Skeletal muscle tissue (tissue), 4 donors: Measurements from ENCODE around the gene FAF1. TPM values are rescaled to one million over a fixed set of nuclear protein-coding genes. Genes with fewer than 3 reads are reported as not detected.
A peak's percentile ranks its signal among the peaks of the same experiment; 100 is the strongest.

ENCODE experiments used
- H3K27ac ChIP-seq: one replicate; pipeline ENCODE4 v1.7.0; 2013; ENCODE audit warnings: mild to moderate bottlenecking, low read depth, low read length, inconsistent platforms
- H3K27me3 ChIP-seq, 3 donors: one replicate each; pipeline ENCODE4 v1.7.0; 2013; ENCODE audit warnings: low read length in 3 of 3; ENCODE audit not compliant: control insufficient read depth in 3 of 3, insufficient read depth in 3 of 3
- H3K36me3 ChIP-seq, 3 donors: one replicate each; pipeline ENCODE4 v1.7.0; 2013; ENCODE audit warnings: low read length in 3 of 3; ENCODE audit not compliant: control insufficient read depth in 3 of 3, insufficient read depth in 3 of 3
- H3K4me1 ChIP-seq, 3 donors: one replicate each; pipeline ENCODE4 v1.7.0; 2013; ENCODE audit warnings: low read length in 3 of 3, mild to moderate bottlenecking in 3 of 3; ENCODE audit not compliant: control insufficient read depth in 3 of 3, insufficient read depth in 3 of 3
- H3K4me3 ChIP-seq, 3 donors: one replicate each; pipeline ENCODE4 v1.7.0; 2013; ENCODE audit warnings: low read length in 3 of 3
- H3K9ac ChIP-seq, 3 donors: one replicate each; pipeline ENCODE4 v1.7.0; 2013; ENCODE audit warnings: low read length in 3 of 3, mild to moderate bottlenecking in 3 of 3, moderate library complexity in 2 of 3, low read depth in 1 of 3
- H3K9me3 ChIP-seq, 3 donors: one replicate each; pipeline ENCODE4 v1.7.0; 2013; ENCODE audit warnings: low read length in 3 of 3; ENCODE audit not compliant: control insufficient read depth in 3 of 3
- total RNA-seq: library from RNA; depleted of rRNA; stranded (reverse); fragments of >200 nt; gene quantifications from one replicate; pipeline ENCODE4 v1.2.3, GENCODE V29; 2014
- donor health status: Osteomylitis.

Gene FAF1
- total RNA-seq, 1 donor from 2014 or later, result 41.2 TPM

GRCh38 chr1:50423670-50424000, 536.4 kb downstream of the FAF1 start:
- peaks cover 31 to 40% (median 33%) of the 10 kb centered on the region in 3 donors for H3K4me1 ChIP-seq
- H3K9me3 ChIP-seq, result peaks cover 0 to 4% (median 0%) of the 10 kb centered on the region in 3 donors
- H3K36me3 ChIP-seq, result no peaks in the 10 kb centered on the region
- peak overlapping the region; percentile 22 to 60 (median 48) for H3K4me3 ChIP-seq
- H3K27ac ChIP-seq, result no peak overlapping the region
- H3K9ac ChIP-seq, result peak overlapping the region in 1 of 3 donors; percentile 32
- peaks cover 95 to 97% (median 96%) of the 10 kb centered on the region in 3 donors for H3K27me3 ChIP-seq

GRCh38 chr1:50422946-50423669, 537.0 kb downstream of the FAF1 start, which contains the start of gene DMRTA2:
TSS of gene DMRTA2 (minus strand) at chr1:50423443. CDS start at chr1:50421536, 1,907 bp downstream.
- H3K36me3 ChIP-seq, result no peaks in the 10 kb centered on the region
- no peak within 1 kb of the TSS for H3K27ac ChIP-seq
- peaks cover 33 to 39% (median 35%) of the 10 kb centered on the region in 3 donors for H3K4me1 ChIP-seq
- H3K27me3 ChIP-seq, result peaks cover 95 to 97% (median 97%) of the 10 kb centered on the region in 3 donors
- peak within 1 kb of the TSS in 2 of 3 donors; percentile 16 to 32 for H3K9ac ChIP-seq
- H3K4me3 ChIP-seq, result peak within 1 kb of the TSS; percentile 22 to 60 (median 48)
- no peaks in the 10 kb centered on the region for H3K9me3 ChIP-seq

DNA sequence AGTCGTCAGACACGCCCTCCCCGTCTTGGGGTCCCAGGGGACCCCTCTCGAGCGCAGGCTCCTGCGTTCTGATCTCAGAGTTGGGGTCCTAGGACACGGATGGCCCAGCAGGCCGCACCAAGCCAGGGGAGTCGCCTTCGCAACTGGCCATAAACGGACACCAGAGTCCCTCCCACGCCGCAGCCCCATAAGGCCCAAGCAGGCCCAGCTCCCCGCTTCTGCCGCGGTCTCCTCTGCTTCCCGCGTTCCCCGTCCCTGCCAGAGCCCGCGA, 537.5 kb downstream of the FAF1 start:
- H3K9ac ChIP-seq, result peak overlapping the region in 1 of 3 donors; percentile 16
- peak overlapping the region in 2 of 3 donors; percentile 22 to 60 for H3K4me3 ChIP-seq
- H3K4me1 ChIP-seq, result peaks cover 28 to 34% (median 31%) of the 10 kb centered on the region in 3 donors
- H3K27me3 ChIP-seq, result peaks cover 95 to 97% (median 95%) of the 10 kb centered on the region in 3 donors
- no peaks in the 10 kb centered on the region for H3K9me3 ChIP-seq
- no peaks in the 10 kb centered on the region for H3K36me3 ChIP-seq
- no peak overlapping the region for H3K27ac ChIP-seq

- Histone ChIP-seq H3K27me3 (peaks cover 95 to 97% (median 95%) of the 10 kb centered on the region in 3 donors), H3K9ac (no peak overlapping the region), H3K9me3 (no peaks in the 10 kb centered on the region), H3K4me3 (no peak overlapping the region), H3K4me1 (peaks cover 25 to 28% (median 26%) of the 10 kb centered on the region in 3 donors), H3K27ac (no peak overlapping the region), H3K36me3 (no peaks in the 10 kb centered on the region)
Measured at GRCh38 chr1:50421768-50422674, 538.0 kb downstream of the FAF1 start.

DNA sequence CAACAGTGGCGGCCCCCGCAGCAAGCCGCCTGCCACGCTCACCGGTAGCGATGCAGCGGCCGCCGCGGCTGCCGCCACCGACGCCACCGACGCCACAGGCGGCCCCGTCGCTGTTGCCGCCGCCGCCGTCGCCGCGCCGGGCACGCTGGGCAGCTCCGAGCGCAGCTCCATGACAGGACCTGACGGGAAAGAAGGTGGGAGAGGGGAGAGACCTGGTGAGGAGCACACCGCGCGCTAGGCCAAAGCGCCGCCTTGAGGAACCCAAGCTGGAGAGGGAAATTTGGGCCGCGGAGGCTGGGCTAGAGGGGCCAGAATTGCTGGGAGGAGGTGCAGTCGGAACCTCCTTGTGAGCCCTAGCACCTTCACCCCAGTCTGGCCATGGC, 538.7 kb downstream of the FAF1 start:
- Histone ChIP-seq H3K9me3 (no peaks in the 10 kb centered on the region), H3K27me3 (peaks cover 95 to 97% (median 95%) of the 10 kb centered on the region in 3 donors), H3K27ac (no peak overlapping the region), H3K4me1 (peaks cover 24 to 29% (median 27%) of the 10 kb centered on the region in 3 donors), H3K9ac (no peak overlapping the region), H3K36me3 (no peaks in the 10 kb centered on the region), H3K4me3 (no peak overlapping the region)

GRCh38 chr1:50420689-50421365, 539.2 kb downstream of the FAF1 start:
- H3K27me3 ChIP-seq, result peaks cover 94 to 97% (median 95%) of the 10 kb centered on the region in 3 donors
- no peak overlapping the region for H3K9ac ChIP-seq
- H3K9me3 ChIP-seq, result no peaks in the 10 kb centered on the region
- H3K4me3 ChIP-seq, result peak overlapping the region in 1 of 3 donors; percentile 27
- H3K36me3 ChIP-seq, result no peaks in the 10 kb centered on the region
- no peak overlapping the region for H3K27ac ChIP-seq
- H3K4me1 ChIP-seq, result peaks cover 24 to 29% (median 27%) of the 10 kb centered on the region in 3 donors

DNA sequence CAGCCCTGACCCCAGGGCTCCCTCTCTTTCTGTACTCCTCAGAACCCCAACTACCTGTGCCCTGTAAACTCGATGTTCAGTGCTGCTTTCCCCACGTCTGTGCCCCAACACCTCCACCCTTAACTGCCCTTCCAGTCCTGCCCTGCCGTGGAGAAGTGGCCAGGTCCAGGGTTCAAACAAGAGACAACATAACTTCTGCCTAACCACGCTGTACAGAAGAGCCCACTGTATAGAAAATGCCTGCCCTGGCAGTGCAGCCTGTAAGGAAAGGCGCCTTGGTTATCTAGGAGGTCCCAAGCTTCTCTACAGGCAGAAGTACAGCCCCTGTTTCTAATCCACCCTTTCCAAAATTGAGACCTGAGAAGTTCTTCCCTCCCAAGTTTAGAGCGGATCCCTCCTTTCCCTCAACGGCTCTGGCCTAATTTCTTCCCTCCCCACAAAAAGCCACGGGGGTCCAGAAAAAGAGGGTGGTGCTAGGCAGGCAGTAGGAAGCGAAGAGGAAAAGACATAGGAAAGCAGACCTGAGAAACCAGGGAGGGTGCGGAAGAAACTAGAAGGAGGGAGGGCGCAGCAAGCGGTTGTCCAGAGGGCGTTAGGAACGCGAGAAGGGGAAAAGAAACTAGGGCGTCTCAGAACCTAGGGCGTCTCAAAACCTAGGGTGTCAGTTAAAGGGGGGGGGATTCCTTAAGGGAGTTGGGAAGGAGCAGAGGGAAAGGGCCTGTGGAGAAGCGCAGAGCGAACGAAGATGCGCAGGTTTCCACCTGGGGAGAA, 540.0 kb downstream of the FAF1 start:
- H3K36me3 ChIP-seq, result no peaks in the 10 kb centered on the region
- H3K27me3 ChIP-seq, result peaks cover 94 to 97% (median 95%) of the 10 kb centered on the region in 3 donors
- no peak overlapping the region for H3K27ac ChIP-seq
- peaks cover 24 to 29% (median 26%) of the 10 kb centered on the region in 3 donors for H3K4me1 ChIP-seq
- no peak overlapping the region for H3K9ac ChIP-seq
- H3K4me3 ChIP-seq, result no peak overlapping the region
- no peaks in the 10 kb centered on the region for H3K9me3 ChIP-seq

GRCh38 chr1:50419192-50419906, 540.7 kb downstream of the FAF1 start:
- Histone ChIP-seq H3K4me3 (no peak overlapping the region), H3K9me3 (no peaks in the 10 kb centered on the region), H3K27me3 (peaks cover 94 to 98% (median 95%) of the 10 kb centered on the region in 3 donors), H3K9ac (no peak overlapping the region), H3K36me3 (no peaks in the 10 kb centered on the region), H3K27ac (no peak overlapping the region), H3K4me1 (peaks cover 20 to 24% (median 22%) of the 10 kb centered on the region in 3 donors)
